Sigmoid colon (tissue), 7 donors: ENCODE measurements around the gene MANSC4. TPM values are rescaled to one million over a fixed set of nuclear protein-coding genes. Genes with fewer than 3 reads are reported as not detected.

Experiments
- DNase-seq: peaks from one replicate; pipeline ENCODE4 v3.0.0-alpha.2; 2019
- H3K27ac ChIP-seq, 4 donors: fragments of 200-600 bp; sonication (generic); one replicate each; pipeline ENCODE4 v1.5.1; 2016 to 2019; ENCODE audit warnings: mild to moderate bottlenecking in 1 of 4
- H3K27me3 ChIP-seq, 3 donors: fragments of 200-600 bp; sonication (generic); one replicate each; pipeline ENCODE4 v1.5.1; 2019; ENCODE audit warnings: mild to moderate bottlenecking in 1 of 3
- H3K36me3 ChIP-seq, 4 donors: fragments of 200-600 bp; sonication (generic); one replicate each; pipeline ENCODE4 v1.5.1; 2016 to 2019
- H3K4me1 ChIP-seq, 4 donors: fragments of 200-600 bp; sonication (generic); one replicate each; pipeline ENCODE4 v1.5.1; 2017 to 2019
- H3K4me3 ChIP-seq, 4 donors: fragments of 200-600 bp; sonication (generic); one replicate each; pipeline ENCODE4 v1.5.1; 2017 to 2019; ENCODE audit warnings: mild to moderate bottlenecking in 2 of 4, moderate library complexity in 1 of 4
- H3K9me3 ChIP-seq, 4 donors: fragments of 200-600 bp in 3 of 4; sonication (generic) in 3 of 4; one replicate each; pipeline versions ENCODE4 v1.5.1 to v1.6.1; 2013 to 2019
- EP300 ChIP-seq, 4 donors: sonication (generic); formaldehyde crosslinking; IDR thresholded peaks; one replicate each; pipeline ENCODE4 v1.6.1; 2017; ENCODE audit warnings: antibody characterized with exemption in 4 of 4
- POLR2A ChIP-seq, 2 donors: fragments of 450-650 bp; IDR thresholded peaks; one replicate each; pipeline ENCODE4 v1.6.1; 2016; ENCODE audit warnings: antibody characterized with exemption in 2 of 2, mild to moderate bottlenecking in 2 of 2, moderate library complexity in 2 of 2
- POLR2AphosphoS5 ChIP-seq, 4 donors: sonication (generic); formaldehyde crosslinking; IDR thresholded peaks; one replicate each; pipeline ENCODE4 v1.6.1; 2017; ENCODE audit warnings: antibody characterized with exemption in 4 of 4
- WGBS, 2 donors: extraction: QIAGEN DNeasy Blood & Tissue Kit; methylation state at CpG; one replicate each; pipeline ENCODE4 v1.1.7; 2013; 5-methylcytosine and 5-hydroxymethylcytosine counted together
- intact Hi-C: fragments of 100-400 bp; cut with DNase I; formaldehyde crosslinking; loops from one replicate; pipeline ENCODE4 v1.15.1; 2023
- polyA plus RNA-seq, 3 donors: library from polyadenylated mRNA; stranded (reverse); fragments of 200-250 nt; gene quantifications; one replicate each; pipeline ENCODE4 v1.2.3, GENCODE V29; 2013
- total RNA-seq, 4 donors: library from RNA; depleted of rRNA; stranded (reverse); fragments of >200 nt; gene quantifications; one replicate each; pipeline ENCODE4 v1.1.0, GENCODE V29; 2016
- TF ChIP-seq, protein P1 (sequence below), 4 experiments: fragments of 450-650 bp in 3 of 4; fragments of 200-600 bp in 1 of 4; IDR thresholded peaks; one replicate each; pipeline ENCODE4 v1.5.1; 2016 to 2019; ENCODE audit warnings: antibody characterized with exemption in 4 of 4, mild to moderate bottlenecking in 3 of 4, moderate library complexity in 2 of 4
- donor health status: healthy with polysubstance abuse.
- donor health status: Bipolar disorder and iron deficiency.
- donor health status: healthy.

The MANSC4 gene
- not detected for total RNA-seq
- not detected for polyA plus RNA-seq

DNA sequence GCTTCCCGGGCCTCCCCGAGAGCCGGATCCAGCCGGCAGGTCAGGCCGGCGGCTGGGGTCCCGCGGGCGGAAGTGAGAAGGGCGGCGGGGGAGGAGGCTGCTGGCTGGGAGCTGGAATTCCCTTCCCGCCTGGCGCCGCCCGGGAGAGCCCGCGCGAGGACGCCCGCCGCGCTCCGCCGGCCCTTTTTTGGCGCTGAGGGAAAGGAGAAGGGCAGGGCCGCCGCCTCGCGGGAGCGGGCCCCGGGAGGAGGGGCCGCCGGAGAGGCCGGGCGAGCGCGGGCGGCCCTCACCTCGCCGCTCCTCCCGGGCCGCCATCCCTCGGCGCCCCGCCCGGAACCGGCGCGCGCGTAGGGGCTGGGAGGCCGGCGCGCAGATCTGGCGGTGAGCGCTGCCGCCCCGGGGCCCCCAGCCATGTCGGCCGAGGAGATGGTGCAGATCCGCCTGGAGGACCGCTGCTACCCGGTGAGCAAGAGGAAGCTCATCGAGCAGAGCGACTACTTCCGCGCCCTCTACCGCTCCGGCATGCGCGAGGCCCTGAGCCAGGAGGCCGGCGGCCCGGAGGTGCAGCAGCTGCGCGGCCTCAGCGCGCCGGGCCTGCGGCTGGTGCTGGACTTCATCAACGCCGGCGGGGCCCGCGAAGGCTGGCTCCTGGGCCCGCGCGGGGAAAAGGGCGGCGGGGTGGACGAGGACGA, at the start of gene MANSC4, which contains the start of gene KLHL42:
Gene MANSC4 (minus strand): TSS at position 317 of the 692 bp plus-strand sequence. CDS start 8,960 bp downstream, outside the sequence.
Gene KLHL42 (plus strand): TSS at position 314 of the 692 bp plus-strand sequence. CDS start 98 bp downstream, at position 412.
- Histone ChIP-seq H3K9me3 (no peaks in the 10 kb centered on the region), H3K4me1 (peaks cover 0 to 54% (median 45%) of the 10 kb centered on the region in 4 donors), H3K36me3 (no peaks in the 10 kb centered on the region), H3K4me3 (peak within 1 kb of the TSS; percentile 69 to 79 (median 71)), H3K27ac (peak within 1 kb of the TSS; percentile 86 to 98 (median 94)), H3K27me3 (no peaks in the 10 kb centered on the region)
- TF ChIP-seq EP300 (IDR thresholded peaks at IDR 0.05): no peak
- TF ChIP-seq, protein P1, sequence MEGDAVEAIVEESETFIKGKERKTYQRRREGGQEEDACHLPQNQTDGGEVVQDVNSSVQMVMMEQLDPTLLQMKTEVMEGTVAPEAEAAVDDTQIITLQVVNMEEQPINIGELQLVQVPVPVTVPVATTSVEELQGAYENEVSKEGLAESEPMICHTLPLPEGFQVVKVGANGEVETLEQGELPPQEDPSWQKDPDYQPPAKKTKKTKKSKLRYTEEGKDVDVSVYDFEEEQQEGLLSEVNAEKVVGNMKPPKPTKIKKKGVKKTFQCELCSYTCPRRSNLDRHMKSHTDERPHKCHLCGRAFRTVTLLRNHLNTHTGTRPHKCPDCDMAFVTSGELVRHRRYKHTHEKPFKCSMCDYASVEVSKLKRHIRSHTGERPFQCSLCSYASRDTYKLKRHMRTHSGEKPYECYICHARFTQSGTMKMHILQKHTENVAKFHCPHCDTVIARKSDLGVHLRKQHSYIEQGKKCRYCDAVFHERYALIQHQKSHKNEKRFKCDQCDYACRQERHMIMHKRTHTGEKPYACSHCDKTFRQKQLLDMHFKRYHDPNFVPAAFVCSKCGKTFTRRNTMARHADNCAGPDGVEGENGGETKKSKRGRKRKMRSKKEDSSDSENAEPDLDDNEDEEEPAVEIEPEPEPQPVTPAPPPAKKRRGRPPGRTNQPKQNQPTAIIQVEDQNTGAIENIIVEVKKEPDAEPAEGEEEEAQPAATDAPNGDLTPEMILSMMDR (IDR thresholded peaks at IDR 0.05): no peak
- TF ChIP-seq POLR2AphosphoS5 (IDR thresholded peaks at IDR 0.05): peak; percentile 2 to 84 (median 42)
- TF ChIP-seq POLR2A (IDR thresholded peaks at IDR 0.05): peak; percentile 16 to 50
- peak; percentile 89 for DNase-seq
- intact Hi-C loops: loop anchor here (2.0 to 5.0 kb wide), 2 partner anchors 31 to 37 kb away; no protein-coding TSS in a partner anchor
- WGBS, 2 donors: 0% methylated on average over 92 of the region's 92 CpGs

DNA sequence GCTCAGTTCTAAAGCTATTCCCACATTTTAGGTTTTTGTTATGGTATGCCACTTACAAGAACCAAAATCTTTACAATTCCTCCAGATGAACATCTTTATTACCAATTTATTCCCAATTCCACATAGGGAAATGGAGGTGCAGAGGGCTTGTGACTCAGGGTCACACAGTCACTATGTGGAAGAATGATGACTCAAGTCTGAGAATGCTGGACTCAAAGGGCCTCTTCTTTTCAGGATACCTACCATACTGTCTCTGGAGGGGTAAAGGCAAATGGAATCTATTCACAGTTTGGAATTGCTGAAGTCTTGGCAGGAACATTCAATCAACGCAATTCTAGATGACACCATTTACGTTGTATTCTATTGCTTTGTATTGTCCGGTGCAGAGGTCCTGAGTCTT, 48.2 kb upstream of the MANSC4 start:
- no peak for DNase-seq
- Histone ChIP-seq H3K4me3 (no peak overlapping the region), H3K9me3 (no peaks in the 10 kb centered on the region), H3K27me3 (no peaks in the 10 kb centered on the region), H3K27ac (no peak overlapping the region), H3K4me1 (no peaks in the 10 kb centered on the region), H3K36me3 (no peaks in the 10 kb centered on the region)
- 93 to 96% methylated on average over 3 of the region's 3 CpGs for WGBS, 2 donors
- intact Hi-C loops: loop anchor here (10.0 kb wide), 1 partner anchor 107 kb away; no protein-coding TSS in a partner anchor
- TF ChIP-seq, protein P1 (IDR thresholded peaks at IDR 0.05): no peak
- no peak for TF ChIP-seq POLR2AphosphoS5 (IDR thresholded peaks at IDR 0.05)
- no peak for TF ChIP-seq POLR2A (IDR thresholded peaks at IDR 0.05)
- no peak for TF ChIP-seq EP300 (IDR thresholded peaks at IDR 0.05)

DNA sequence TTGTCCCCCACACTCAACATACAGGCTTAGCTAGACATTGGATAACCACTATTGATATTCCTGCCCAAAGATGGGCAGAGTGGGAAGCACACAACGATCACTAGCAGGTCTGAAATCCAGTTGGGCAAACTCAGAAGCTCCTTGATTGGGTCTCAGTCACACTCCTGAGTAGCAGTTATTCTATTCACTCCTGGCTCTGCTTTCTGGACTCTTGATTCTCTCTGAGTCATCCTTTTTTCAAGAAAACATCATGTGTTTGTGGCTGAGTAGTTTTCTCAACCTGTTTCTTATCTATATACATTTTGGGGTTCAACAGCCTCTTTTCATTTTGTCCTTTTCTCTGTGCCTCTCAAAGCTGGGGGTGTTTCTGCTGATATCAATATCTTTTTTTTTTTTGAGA, 46.0 kb upstream of the MANSC4 start:
- no peak for TF ChIP-seq EP300 (IDR thresholded peaks at IDR 0.05)
- no peak for TF ChIP-seq POLR2AphosphoS5 (IDR thresholded peaks at IDR 0.05)
- TF ChIP-seq, protein P1 (IDR thresholded peaks at IDR 0.05): no peak
- intact Hi-C loops: loop anchor here (10.0 kb wide), 1 partner anchor 109 kb away; no protein-coding TSS in a partner anchor
- no peak overlapping the region for H3K27ac ChIP-seq
- WGBS, 2 donors: 86 to 89% methylated on average over 1 of the region's 1 CpG
- H3K4me1 ChIP-seq: peaks cover 0 to 4% (median 4%) of the 10 kb centered on the region in 4 donors
- H3K36me3 ChIP-seq: no peaks in the 10 kb centered on the region
- no peaks in the 10 kb centered on the region for H3K9me3 ChIP-seq
- H3K27me3 ChIP-seq: no peaks in the 10 kb centered on the region
- no peak overlapping the region for H3K4me3 ChIP-seq
- DNase-seq: no peak

DNA sequence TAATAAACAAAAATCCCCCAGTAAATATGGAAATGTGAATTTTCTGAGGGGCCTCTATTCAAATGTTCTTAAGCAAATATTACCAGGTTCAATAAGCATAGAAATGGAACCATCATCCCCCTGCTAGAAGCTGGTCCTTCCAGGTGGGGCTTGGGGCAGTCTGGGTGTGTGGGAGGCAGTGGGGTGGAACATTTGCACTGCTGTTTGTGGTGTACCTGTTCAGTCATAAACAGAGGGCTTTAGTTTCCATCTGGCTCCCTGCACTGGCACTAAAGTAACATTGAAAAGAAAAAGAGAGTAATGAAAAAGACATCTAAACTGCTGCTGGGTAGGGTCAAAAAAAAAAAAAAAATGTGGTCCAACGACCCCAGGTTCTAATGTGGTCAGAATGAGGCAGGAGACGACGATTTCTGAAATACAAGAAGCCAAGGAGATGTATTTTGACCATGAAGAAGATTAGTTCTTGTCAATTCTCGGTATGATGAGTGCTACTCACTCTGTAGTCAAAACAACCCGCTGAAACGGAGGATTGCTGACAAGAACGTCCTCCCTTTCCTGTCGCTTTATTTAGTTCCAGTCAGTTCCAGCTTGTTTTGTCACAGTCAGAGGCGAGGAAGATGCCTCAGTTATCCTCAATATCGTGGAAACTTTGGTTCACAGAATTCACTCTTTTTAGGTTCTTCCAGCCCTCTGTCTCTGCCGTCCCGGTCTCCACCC, 44.2 kb upstream of the MANSC4 start:
- no peaks in the 10 kb centered on the region for H3K9me3 ChIP-seq
- no peaks in the 10 kb centered on the region for H3K36me3 ChIP-seq
- H3K4me1 ChIP-seq: peaks cover 0 to 10% (median 8%) of the 10 kb centered on the region in 4 donors
- intact Hi-C loops: loop anchor here (5.0 to 10.0 kb wide), 2 partner anchors 77 to 111 kb away; no protein-coding TSS in a partner anchor
- H3K27ac ChIP-seq: no peak overlapping the region
- TF ChIP-seq POLR2AphosphoS5 (IDR thresholded peaks at IDR 0.05) (no peak), POLR2A (IDR thresholded peaks at IDR 0.05) (no peak), EP300 (IDR thresholded peaks at IDR 0.05) (no peak)
- TF ChIP-seq, protein P1 (IDR thresholded peaks at IDR 0.05): no peak
- 70 to 76% methylated on average over 12 of the region's 12 CpGs for WGBS, 2 donors
- DNase-seq: no peak
- H3K4me3 ChIP-seq: no peak overlapping the region
- H3K27me3 ChIP-seq: no peaks in the 10 kb centered on the region
